OCI-LY7 (cell line): Measurements from ENCODE around the gene GATA6. TPM values are rescaled to one million over a fixed set of nuclear protein-coding genes. Genes with fewer than 3 reads are reported as not detected.

Source experiments
- BruUV-seq: library from RNA; stranded (reverse); fragments of 400-500 nt; replicated peaks from 2 replicates; lab custom pipeline; 2021; lab: Mats Ljungman, UMichigan
- CTCF ChIA-PET: fragments of 300-600 bp; sonication (Branson Sonifier 250); formaldehyde crosslinking; loops from one replicate; lab custom pipeline; 2022; ENCODE audit warnings: antibody characterized with exemption; ENCODE audit not compliant: unreplicated experiment; lab: Charles Lee
- POLR2A ChIA-PET: fragments of 300-600 bp; sonication (Branson Sonifier 250); formaldehyde crosslinking; loops from one replicate; lab custom pipeline; 2022; ENCODE audit warnings: antibody characterized with exemption; lab: Charles Lee
- DNase-seq: peaks from one replicate; pipeline ENCODE4 v3.0.0-alpha.2; 2015; ENCODE audit warnings: low spot score
- H2AFZ ChIP-seq: fragments of 200-600 bp; sonication (generic), shearing (Covaris generic); 2 replicates; pipeline ENCODE4 v1.6.1; 2014; ENCODE audit warnings: mild to moderate bottlenecking, antibody characterized with exemption, low read length, moderate library complexity
- H3K27ac ChIP-seq: fragments of 200-600 bp; sonication (generic); 2 replicates; pipeline ENCODE4 v1.5.1; 2014; ENCODE audit warnings: mixed run types, low read depth, mild to moderate bottlenecking, moderate library complexity, low read length, inconsistent platforms; ENCODE audit not compliant: poor library complexity, severe bottlenecking
- H3K36me3 ChIP-seq: fragments of 200-600 bp; sonication (generic); 2 replicates; pipeline ENCODE4 v1.6.1; 2014; ENCODE audit warnings: mild to moderate bottlenecking, antibody characterized with exemption, low read length, moderate library complexity, mixed read lengths; ENCODE audit not compliant: insufficient read depth
- H3K4me1 ChIP-seq: fragments of 200-600 bp; sonication (generic); 2 replicates; pipeline ENCODE4 v1.5.1; 2014; ENCODE audit warnings: mild to moderate bottlenecking, low read length; ENCODE audit not compliant: insufficient read depth, poor library complexity, severe bottlenecking
- H3K4me2 ChIP-seq: fragments of 200-600 bp; sonication (generic); 2 replicates; pipeline ENCODE4 v1.6.1; 2014; ENCODE audit warnings: mild to moderate bottlenecking, low read length
- H3K4me3 ChIP-seq: fragments of 200-600 bp; sonication (generic); 2 replicates; pipeline ENCODE4 v1.5.1; 2014; ENCODE audit warnings: mild to moderate bottlenecking, low read depth, low read length; ENCODE audit not compliant: poor library complexity, severe bottlenecking
- H3K79me2 ChIP-seq: fragments of 200-600 bp; sonication (generic); 2 replicates; pipeline ENCODE4 v1.6.1; 2016; ENCODE audit warnings: low read depth, mild to moderate bottlenecking, low read length, moderate library complexity, mixed read lengths; ENCODE audit not compliant: insufficient read depth
- H3K9me2 ChIP-seq: fragments of 200-600 bp; sonication (generic); 2 replicates; pipeline ENCODE4 v1.6.1; 2016; ENCODE audit warnings: mild to moderate bottlenecking, low read length, mixed read lengths; ENCODE audit not compliant: insufficient read depth
- H3K9me3 ChIP-seq: fragments of 200-600 bp; sonication (generic); 2 replicates; pipeline ENCODE4 v1.6.1; 2014; ENCODE audit warnings: mild to moderate bottlenecking, mixed run types, low read length, mixed read lengths
- H4K20me1 ChIP-seq: fragments of 200-600 bp; sonication (generic); 2 replicates; pipeline ENCODE4 v1.6.1; 2014; ENCODE audit warnings: mild to moderate bottlenecking, antibody characterized with exemption, low read length, moderate library complexity, mixed read lengths; ENCODE audit not compliant: insufficient read depth
- EZH2phosphoT487 ChIP-seq: fragments of 200-600 bp; sonication (generic); IDR thresholded peaks from 2 replicates; pipeline ENCODE4 v1.6.1; 2018; ENCODE audit warnings: low read depth, borderline replicate concordance, mild to moderate bottlenecking, mixed run types, antibody characterized with exemption, low read length, moderate library complexity, mixed read lengths
- intact Hi-C: fragments of 100-400 bp; cut with micrococcal nuclease; formaldehyde crosslinking; loops from one replicate; pipeline ENCODE4 v1.10.0; 2022; ENCODE audit not compliant: unreplicated experiment
- total RNA-seq, 2 experiments: library from RNA; depleted of rRNA in 1 of 2; stranded (reverse); fragments of >200 nt in 1 of 2; shearing (Covaris generic) in 1 of 2; gene quantifications; 2 replicates each; pipeline ENCODE4 v1.2.3, GENCODE V29; 2014 to 2022
- TF ChIP-seq, protein P1 (sequence below): fragments of 200-600 bp; sonication (generic); conservative IDR thresholded peaks from 2 replicates; pipeline ENCODE4 v1.5.1; 2014; ENCODE audit warnings: mild to moderate bottlenecking, antibody characterized with exemption, low read length, moderate library complexity, mixed read lengths

GATA6 gene
- total RNA-seq, 2 experiments from 2014 or later, result not detected

GRCh38 chr18:22207021-22207758 is 37.8 kb downstream of the GATA6 start:
- Histone ChIP-seq H3K9me3 (no peaks in the 10 kb centered on the region), H3K27ac (no peak overlapping the region), H3K4me1 (no peaks in the 10 kb centered on the region), H3K9me2 (no peaks in the 10 kb centered on the region), H4K20me1 (no peaks in the 10 kb centered on the region), H3K36me3 (no peaks in the 10 kb centered on the region), H3K4me3 (no peak overlapping the region), H3K79me2 (no peaks in the 10 kb centered on the region), H3K4me2 (no peak overlapping the region), H2AFZ (no peak overlapping the region)
- CTCF ChIA-PET, result no interaction called here
- POLR2A ChIA-PET, result no interaction called here
- no peak for DNase-seq
- BruUV-seq, result no TSS peak
- intact Hi-C loops, result no loop called here
- no peak for TF ChIP-seq EZH2phosphoT487
- TF ChIP-seq, protein P1, sequence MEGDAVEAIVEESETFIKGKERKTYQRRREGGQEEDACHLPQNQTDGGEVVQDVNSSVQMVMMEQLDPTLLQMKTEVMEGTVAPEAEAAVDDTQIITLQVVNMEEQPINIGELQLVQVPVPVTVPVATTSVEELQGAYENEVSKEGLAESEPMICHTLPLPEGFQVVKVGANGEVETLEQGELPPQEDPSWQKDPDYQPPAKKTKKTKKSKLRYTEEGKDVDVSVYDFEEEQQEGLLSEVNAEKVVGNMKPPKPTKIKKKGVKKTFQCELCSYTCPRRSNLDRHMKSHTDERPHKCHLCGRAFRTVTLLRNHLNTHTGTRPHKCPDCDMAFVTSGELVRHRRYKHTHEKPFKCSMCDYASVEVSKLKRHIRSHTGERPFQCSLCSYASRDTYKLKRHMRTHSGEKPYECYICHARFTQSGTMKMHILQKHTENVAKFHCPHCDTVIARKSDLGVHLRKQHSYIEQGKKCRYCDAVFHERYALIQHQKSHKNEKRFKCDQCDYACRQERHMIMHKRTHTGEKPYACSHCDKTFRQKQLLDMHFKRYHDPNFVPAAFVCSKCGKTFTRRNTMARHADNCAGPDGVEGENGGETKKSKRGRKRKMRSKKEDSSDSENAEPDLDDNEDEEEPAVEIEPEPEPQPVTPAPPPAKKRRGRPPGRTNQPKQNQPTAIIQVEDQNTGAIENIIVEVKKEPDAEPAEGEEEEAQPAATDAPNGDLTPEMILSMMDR, result no peak

- POLR2A ChIA-PET, result no interaction called here
- no TSS peak for BruUV-seq
- no peak overlapping the region for H3K4me2 ChIP-seq
- no peaks in the 10 kb centered on the region for H3K9me2 ChIP-seq
- no peak for DNase-seq
- no peaks in the 10 kb centered on the region for H3K9me3 ChIP-seq
- CTCF ChIA-PET, result no interaction called here
- no peaks in the 10 kb centered on the region for H3K4me1 ChIP-seq
- intact Hi-C loops, result no loop called here
- no peaks in the 10 kb centered on the region for H3K79me2 ChIP-seq
- TF ChIP-seq, protein P1, result no peak
- no peak for TF ChIP-seq EZH2phosphoT487
- no peak overlapping the region for H3K27ac ChIP-seq
- no peak overlapping the region for H3K4me3 ChIP-seq
- H3K36me3 ChIP-seq, result no peaks in the 10 kb centered on the region
- no peak overlapping the region for H2AFZ ChIP-seq
- H4K20me1 ChIP-seq, result no peaks in the 10 kb centered on the region
Measured at GRCh38 chr18:22210311-22210754, 40.9 kb downstream of the GATA6 start.

GRCh38 chr18:22211657-22212056 is 42.3 kb downstream of the GATA6 start:
- Histone ChIP-seq H3K4me3 (no peak overlapping the region), H3K36me3 (no peaks in the 10 kb centered on the region), H3K4me1 (no peaks in the 10 kb centered on the region), H3K4me2 (no peak overlapping the region), H4K20me1 (no peaks in the 10 kb centered on the region), H3K9me2 (no peaks in the 10 kb centered on the region), H3K27ac (no peak overlapping the region), H2AFZ (no peak overlapping the region), H3K9me3 (no peaks in the 10 kb centered on the region), H3K79me2 (no peaks in the 10 kb centered on the region)
- CTCF ChIA-PET, result no interaction called here
- POLR2A ChIA-PET, result no interaction called here
- BruUV-seq, result no TSS peak
- TF ChIP-seq, protein P1, result no peak
- TF ChIP-seq EZH2phosphoT487, result no peak
- intact Hi-C loops, result no loop called here
- no peak for DNase-seq
